PFSK-1 (cell line): ENCODE data around the gene CYBA.

Experiments used
- POLR2AphosphoS5 ChIP-seq: IDR thresholded peaks from 2 replicates; pipeline ENCODE4 v1.6.1; 2012; ENCODE audit warnings: low read depth, mild to moderate bottlenecking, control low read depth, low read length, moderate library complexity
- SIN3A ChIP-seq: IDR thresholded peaks from 2 replicates; pipeline ENCODE4 v1.6.1; 2012; ENCODE audit warnings: mild to moderate bottlenecking, low read length, moderate library complexity, borderline replicate concordance; ENCODE audit not compliant: insufficient read depth

DNA sequence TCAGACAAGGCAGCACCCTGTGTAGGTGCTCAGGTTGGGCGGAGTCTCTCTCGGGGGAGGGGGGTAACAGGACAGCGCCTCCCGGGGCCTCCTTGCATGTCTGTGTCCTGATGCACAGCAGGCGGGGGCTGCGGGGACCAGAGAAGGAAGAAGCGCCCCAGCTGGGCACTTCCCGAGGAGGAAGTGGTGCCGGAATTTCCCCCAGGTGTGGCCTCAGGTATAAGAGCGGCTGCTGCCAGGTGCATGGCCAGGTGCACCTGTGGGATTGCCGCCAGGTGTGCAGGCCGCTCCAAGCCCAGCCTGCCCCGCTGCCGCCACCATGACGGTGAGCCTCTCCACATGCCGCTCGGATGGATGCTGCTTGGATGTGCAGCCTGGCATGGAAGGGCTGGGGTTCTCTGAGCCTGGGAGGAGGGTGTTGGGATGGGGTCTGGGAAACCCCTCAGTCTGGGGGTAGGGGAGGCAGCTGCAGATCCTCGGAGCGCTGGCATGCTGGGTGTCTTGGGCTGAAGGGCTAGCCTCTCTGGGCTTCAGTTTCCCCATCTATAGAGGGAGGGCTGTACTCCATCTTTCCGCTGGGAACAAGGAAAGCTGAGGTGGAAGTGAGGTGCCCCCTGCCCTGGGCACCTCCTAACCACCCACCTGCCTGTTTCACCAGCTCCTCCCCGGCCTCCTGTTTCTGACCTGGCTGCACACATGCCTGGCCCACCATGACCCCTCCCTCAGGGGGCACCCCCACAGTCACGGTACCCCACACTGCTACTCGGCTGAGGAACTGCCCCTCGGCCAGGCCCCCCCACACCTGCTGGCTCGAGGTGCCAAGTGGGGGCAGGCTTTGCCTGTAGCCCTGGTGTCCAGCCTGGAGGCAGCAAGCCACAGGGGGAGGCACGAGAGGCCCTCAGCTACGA is 12.3 kb downstream of the CYBA start, which contains the start of gene IL17C:
- TF ChIP-seq POLR2AphosphoS5 (no peak), SIN3A (no peak)
